OCI-LY7 (cell line): ENCODE measurements around the gene SEMA7A. TPM values are rescaled to one million over a fixed set of nuclear protein-coding genes. Genes with fewer than 3 reads are reported as not detected.

ENCODE experiments used
- BruUV-seq: library from RNA; stranded (reverse); fragments of 400-500 nt; replicated peaks from 2 replicates; lab custom pipeline; 2021; lab: Mats Ljungman, UMichigan
- CTCF ChIA-PET: fragments of 300-600 bp; sonication (Branson Sonifier 250); formaldehyde crosslinking; loops from one replicate; lab custom pipeline; 2022; ENCODE audit warnings: antibody characterized with exemption; ENCODE audit not compliant: unreplicated experiment; lab: Charles Lee
- POLR2A ChIA-PET: fragments of 300-600 bp; sonication (Branson Sonifier 250); formaldehyde crosslinking; loops from one replicate; lab custom pipeline; 2022; ENCODE audit warnings: antibody characterized with exemption; lab: Charles Lee
- DNase-seq: peaks from one replicate; pipeline ENCODE4 v3.0.0-alpha.2; 2015; ENCODE audit warnings: low spot score
- H2AFZ ChIP-seq: fragments of 200-600 bp; sonication (generic), shearing (Covaris generic); 2 replicates; pipeline ENCODE4 v1.6.1; 2014; ENCODE audit warnings: mild to moderate bottlenecking, antibody characterized with exemption, low read length, moderate library complexity
- H3K27ac ChIP-seq: fragments of 200-600 bp; sonication (generic); 2 replicates; pipeline ENCODE4 v1.5.1; 2014; ENCODE audit warnings: mixed run types, low read depth, mild to moderate bottlenecking, moderate library complexity, low read length, inconsistent platforms; ENCODE audit not compliant: poor library complexity, severe bottlenecking
- H3K36me3 ChIP-seq: fragments of 200-600 bp; sonication (generic); 2 replicates; pipeline ENCODE4 v1.6.1; 2014; ENCODE audit warnings: mild to moderate bottlenecking, antibody characterized with exemption, low read length, moderate library complexity, mixed read lengths; ENCODE audit not compliant: insufficient read depth
- H3K4me1 ChIP-seq: fragments of 200-600 bp; sonication (generic); 2 replicates; pipeline ENCODE4 v1.5.1; 2014; ENCODE audit warnings: mild to moderate bottlenecking, low read length; ENCODE audit not compliant: insufficient read depth, poor library complexity, severe bottlenecking
- H3K4me2 ChIP-seq: fragments of 200-600 bp; sonication (generic); 2 replicates; pipeline ENCODE4 v1.6.1; 2014; ENCODE audit warnings: mild to moderate bottlenecking, low read length
- H3K4me3 ChIP-seq: fragments of 200-600 bp; sonication (generic); 2 replicates; pipeline ENCODE4 v1.5.1; 2014; ENCODE audit warnings: mild to moderate bottlenecking, low read depth, low read length; ENCODE audit not compliant: poor library complexity, severe bottlenecking
- H3K79me2 ChIP-seq: fragments of 200-600 bp; sonication (generic); 2 replicates; pipeline ENCODE4 v1.6.1; 2016; ENCODE audit warnings: low read depth, mild to moderate bottlenecking, low read length, moderate library complexity, mixed read lengths; ENCODE audit not compliant: insufficient read depth
- H3K9me2 ChIP-seq: fragments of 200-600 bp; sonication (generic); 2 replicates; pipeline ENCODE4 v1.6.1; 2016; ENCODE audit warnings: mild to moderate bottlenecking, low read length, mixed read lengths; ENCODE audit not compliant: insufficient read depth
- H3K9me3 ChIP-seq: fragments of 200-600 bp; sonication (generic); 2 replicates; pipeline ENCODE4 v1.6.1; 2014; ENCODE audit warnings: mild to moderate bottlenecking, mixed run types, low read length, mixed read lengths
- H4K20me1 ChIP-seq: fragments of 200-600 bp; sonication (generic); 2 replicates; pipeline ENCODE4 v1.6.1; 2014; ENCODE audit warnings: mild to moderate bottlenecking, antibody characterized with exemption, low read length, moderate library complexity, mixed read lengths; ENCODE audit not compliant: insufficient read depth
- CTCF ChIP-seq: fragments of 200-600 bp; sonication (generic); conservative IDR thresholded peaks from 2 replicates; pipeline ENCODE4 v1.5.1; 2014; ENCODE audit warnings: mild to moderate bottlenecking, antibody characterized with exemption, low read length, moderate library complexity, mixed read lengths
- EZH2phosphoT487 ChIP-seq: fragments of 200-600 bp; sonication (generic); IDR thresholded peaks from 2 replicates; pipeline ENCODE4 v1.6.1; 2018; ENCODE audit warnings: low read depth, borderline replicate concordance, mild to moderate bottlenecking, mixed run types, antibody characterized with exemption, low read length, moderate library complexity, mixed read lengths
- intact Hi-C: fragments of 100-400 bp; cut with micrococcal nuclease; formaldehyde crosslinking; loops from one replicate; pipeline ENCODE4 v1.10.0; 2022; ENCODE audit not compliant: unreplicated experiment
- total RNA-seq, 2 experiments: library from RNA; depleted of rRNA in 1 of 2; stranded (reverse); fragments of >200 nt in 1 of 2; shearing (Covaris generic) in 1 of 2; gene quantifications; 2 replicates each; pipeline ENCODE4 v1.2.3, GENCODE V29; 2014 to 2022

SEMA7A gene
- total RNA-seq, 2 experiments from 2014 or later, result 0.06 to 1.0 TPM

- H3K27ac ChIP-seq, result no peak overlapping the region
- DNase-seq, result no peak
- H3K36me3 ChIP-seq, result no peaks in the 10 kb centered on the region
- H2AFZ ChIP-seq, result no peak overlapping the region
- peaks cover 61% of the 10 kb centered on the region for H3K4me1 ChIP-seq
- H3K4me3 ChIP-seq, result no peak overlapping the region
- POLR2A ChIA-PET, result interaction anchor here (1.2 to 2.8 kb wide), 2 partner anchors 9 to 12 kb away, joined by 3 to 7 read pairs; no protein-coding TSS in a partner anchor
- BruUV-seq, result no TSS peak
- H3K9me3 ChIP-seq, result no peaks in the 10 kb centered on the region
- H3K4me2 ChIP-seq, result peak overlapping the region; percentile 50
- no peaks in the 10 kb centered on the region for H3K79me2 ChIP-seq
- intact Hi-C loops, result no loop called here
- peak; percentile 28; the same call in 1 of the 2 replicates for TF ChIP-seq CTCF
- TF ChIP-seq EZH2phosphoT487, result no peak
- H3K9me2 ChIP-seq, result no peaks in the 10 kb centered on the region
- CTCF ChIA-PET, result no interaction called here
- peaks cover 4% of the 10 kb centered on the region; the same call in 1 of the 2 replicates for H4K20me1 ChIP-seq
Measured at GRCh38 chr15:74396445-74397238, 37.1 kb downstream of the SEMA7A start.

- no peak for TF ChIP-seq CTCF
- no peak for TF ChIP-seq EZH2phosphoT487
Measured at GRCh38 chr15:74396146-74396438, 37.7 kb downstream of the SEMA7A start.

More at GRCh38 chr15:74396146-74396438, 37.7 kb downstream of the SEMA7A start:
- Histone ChIP-seq H3K79me2 (no peaks in the 10 kb centered on the region), H3K4me1 (peaks cover 56% of the 10 kb centered on the region), H3K4me2 (no peak overlapping the region), H3K9me3 (no peaks in the 10 kb centered on the region), H3K27ac (no peak overlapping the region), H3K9me2 (no peaks in the 10 kb centered on the region), H3K36me3 (no peaks in the 10 kb centered on the region), H2AFZ (no peak overlapping the region), H4K20me1 (peaks cover 4% of the 10 kb centered on the region; the same call in 1 of the 2 replicates), H3K4me3 (no peak overlapping the region)
- no peak for DNase-seq
- ChIA-PET POLR2A (interaction anchor here (1.2 to 2.8 kb wide), 2 partner anchors 9 to 11 kb away, joined by 3 to 7 read pairs; no protein-coding TSS in a partner anchor), CTCF (no interaction called here)
- intact Hi-C loops, result no loop called here
- no TSS peak for BruUV-seq
